PFSK-1 (cell line): ENCODE results near the gene PDF.

Experiments
- FOXP2 ChIP-seq: optimal IDR thresholded peaks from 2 replicates; pipeline ENCODE3; 2011; ENCODE audit warnings: borderline replicate concordance, control low read depth, inconsistent platforms; ENCODE audit not compliant: insufficient read depth; ENCODE audit errors: extremely low read length, extremely low read depth
- POLR2AphosphoS5 ChIP-seq: IDR thresholded peaks from 2 replicates; pipeline ENCODE4 v1.6.1; 2012; ENCODE audit warnings: low read depth, mild to moderate bottlenecking, control low read depth, low read length, moderate library complexity
- REST ChIP-seq, 2 experiments: IDR thresholded peaks; 2 replicates each; pipeline versions ENCODE4 v1.6.1 to v1.8.0; 2011 to 2012; ENCODE audit warnings: low read depth in 2 of 2, low read length in 2 of 2, control low read depth in 1 of 2, inconsistent platforms in 1 of 2, mild to moderate bottlenecking in 1 of 2, moderate library complexity in 1 of 2; ENCODE audit not compliant: insufficient read depth in 1 of 2
- SIN3A ChIP-seq: IDR thresholded peaks from 2 replicates; pipeline ENCODE4 v1.6.1; 2012; ENCODE audit warnings: mild to moderate bottlenecking, low read length, moderate library complexity, borderline replicate concordance; ENCODE audit not compliant: insufficient read depth
- TAF1 ChIP-seq: IDR thresholded peaks from 2 replicates; pipeline ENCODE4 v1.6.1; 2012; ENCODE audit warnings: low read length, control low read depth, borderline replicate concordance; ENCODE audit not compliant: insufficient read depth

The PDF gene

GRCh38 chr16:69302301-69302700, 28.1 kb downstream of the PDF start:
- TF ChIP-seq REST (IDR thresholded peaks at IDR 0.05; ENCODE audit: insufficient read depth in 1 of 2, low read depth in 2 of 2, low read length in 2 of 2) = no peak
- no peak for TF ChIP-seq POLR2AphosphoS5

GRCh38 chr16:69301861-69302260, 28.5 kb downstream of the PDF start:
- TF ChIP-seq SIN3A = no peak
- no peak for TF ChIP-seq REST (IDR thresholded peaks at IDR 0.05; ENCODE audit: insufficient read depth in 1 of 2, low read depth in 2 of 2, low read length in 2 of 2)
- TF ChIP-seq POLR2AphosphoS5 = no peak
- TF ChIP-seq TAF1 = no peak
- TF ChIP-seq FOXP2 = no peak

- TF ChIP-seq TAF1 (no peak), REST (IDR thresholded peaks at IDR 0.05; ENCODE audit: insufficient read depth in 1 of 2, low read depth in 2 of 2, low read length in 2 of 2) (no peak), SIN3A (no peak), FOXP2 (no peak), POLR2AphosphoS5 (no peak)
Measured at GRCh38 chr16:69301187-69301586, 29.2 kb downstream of the PDF start.

GRCh38 chr16:69298261-69298660, 32.1 kb downstream of the PDF start:
- TF ChIP-seq SIN3A = no peak
- no peak for TF ChIP-seq POLR2AphosphoS5
- TF ChIP-seq TAF1 = no peak

GRCh38 chr16:69294051-69294450, 36.3 kb downstream of the PDF start:
- TF ChIP-seq SIN3A (no peak), POLR2AphosphoS5 (no peak), FOXP2 (no peak), REST (IDR thresholded peaks at IDR 0.05; ENCODE audit: insufficient read depth in 1 of 2, low read depth in 2 of 2, low read length in 2 of 2) (no peak), TAF1 (no peak)

- TF ChIP-seq POLR2AphosphoS5 (no peak), FOXP2 (no peak), REST (IDR thresholded peaks at IDR 0.05; ENCODE audit: insufficient read depth in 1 of 2, low read depth in 2 of 2, low read length in 2 of 2) (no peak), SIN3A (no peak), TAF1 (no peak)
Measured at GRCh38 chr16:69293401-69293800, 37.0 kb downstream of the PDF start.
